GM19193 (cell line): ENCODE data around the gene KRTAP1-3.
"Not testable (repeated sequence)": the region's sequence is repeated elsewhere in the genome, so short reads cannot be mapped to it uniquely, and the experiment has no call there.

ENCODE experiments used
- POLR2A ChIP-seq: IDR thresholded peaks from 4 replicates; pipeline ENCODE4 v1.6.1; 2011; ENCODE audit not compliant: insufficient read depth, insufficient read length; ENCODE audit errors: extremely low read depth

Gene KRTAP1-3

DNA sequence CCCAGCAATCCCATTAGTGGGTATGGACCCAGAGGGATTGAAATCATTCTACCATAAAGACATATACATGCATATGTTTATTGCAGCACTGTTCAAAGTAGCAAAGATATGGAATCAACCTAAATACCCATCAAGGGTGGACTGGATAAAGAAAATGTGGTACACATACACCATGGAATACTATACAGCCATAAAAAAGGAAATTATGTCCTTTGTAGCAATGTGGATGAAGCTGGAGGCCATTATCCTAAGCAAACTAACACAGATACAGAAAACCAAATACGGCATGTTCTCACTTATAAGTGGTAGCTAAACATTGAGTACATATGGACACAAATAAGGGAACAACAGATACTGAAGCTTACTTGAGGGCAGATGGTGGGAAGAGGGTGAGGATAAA lies 22.9 kb upstream of the KRTAP1-3 start:
- TF ChIP-seq POLR2A: no peak

DNA sequence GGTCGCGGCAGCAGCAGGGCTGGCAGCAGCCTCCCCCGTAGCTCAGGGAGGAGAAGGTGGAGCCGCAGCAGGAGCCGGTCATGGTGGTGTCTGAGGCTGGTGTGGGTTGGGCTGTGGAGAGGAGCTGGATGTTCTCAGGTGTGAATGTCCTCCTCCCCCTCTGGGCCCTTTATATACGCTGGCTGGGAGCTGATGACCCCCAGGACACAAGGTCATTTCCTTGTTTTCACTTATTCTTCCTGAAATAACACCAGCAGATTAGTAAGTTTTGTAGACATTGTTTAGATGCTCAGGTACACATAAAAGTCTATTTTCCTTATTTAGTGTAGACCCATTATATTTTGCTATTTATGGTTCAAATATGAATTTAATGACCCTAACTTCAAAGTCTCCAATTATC lies 20.5 kb upstream of the KRTAP1-3 start, which contains the start of gene KRTAP2-2:
Gene KRTAP2-2 (minus strand): TSS at position 101 of the 400 bp plus-strand sequence. CDS start 19 bp downstream, at position 82.
- not testable (repeated sequence) for TF ChIP-seq POLR2A

- TF ChIP-seq POLR2A: no peak
Observed at GRCh38 chr17:41054025-41054424, 19.4 kb upstream of the KRTAP1-3 start.

DNA sequence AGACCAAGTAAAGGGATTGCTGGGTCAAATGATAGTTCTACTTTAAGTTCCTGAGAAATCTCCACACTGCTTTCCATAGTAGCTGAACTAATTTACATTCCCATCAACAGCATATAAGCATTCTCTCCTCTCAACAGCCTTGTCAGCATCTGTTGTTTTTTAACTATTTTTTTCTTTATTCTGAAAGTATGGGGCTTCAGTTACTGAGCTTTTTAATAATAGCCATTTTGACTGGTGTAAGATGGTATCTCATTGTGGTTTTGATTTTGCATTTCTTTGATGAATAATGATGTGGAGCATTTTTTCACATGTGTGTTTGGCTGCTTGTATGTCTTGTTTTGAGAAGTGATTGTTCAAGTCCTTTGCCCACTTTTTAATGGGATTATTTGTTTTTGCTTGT lies 17.9 kb upstream of the KRTAP1-3 start:
- TF ChIP-seq POLR2A: no peak

DNA sequence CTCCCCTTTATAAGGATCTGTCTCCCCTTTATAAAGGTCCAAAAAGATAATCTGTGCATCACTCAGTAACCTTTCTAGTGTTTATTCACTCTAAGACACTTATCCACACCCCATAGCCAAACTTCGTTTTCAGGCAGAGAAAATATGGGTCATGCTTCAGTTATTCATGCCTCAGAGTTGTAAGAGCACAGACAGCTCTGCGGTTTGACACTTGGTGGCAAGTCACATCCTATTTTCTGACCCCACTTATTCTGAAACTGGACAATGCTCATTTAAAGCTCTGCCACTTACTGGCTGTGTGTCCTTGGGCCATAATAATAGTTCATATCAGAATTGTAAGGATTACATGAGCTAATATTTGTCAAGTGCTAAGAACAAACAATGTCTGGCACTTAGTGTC lies 14.4 kb upstream of the KRTAP1-3 start:
- no peak for TF ChIP-seq POLR2A

GRCh38 chr17:41048441-41048840 lies 13.8 kb upstream of the KRTAP1-3 start:
- TF ChIP-seq POLR2A: no peak

- not testable (repeated sequence) for TF ChIP-seq POLR2A
Observed at GRCh38 chr17:41046735-41047465, 12.2 kb upstream of the KRTAP1-3 start, which contains the start of gene KRTAP2-1. Gene KRTAP2-1, minus strand, starts transcription at chr17:41047316. Its CDS starts 49 bp downstream, at chr17:41047267.

DNA sequence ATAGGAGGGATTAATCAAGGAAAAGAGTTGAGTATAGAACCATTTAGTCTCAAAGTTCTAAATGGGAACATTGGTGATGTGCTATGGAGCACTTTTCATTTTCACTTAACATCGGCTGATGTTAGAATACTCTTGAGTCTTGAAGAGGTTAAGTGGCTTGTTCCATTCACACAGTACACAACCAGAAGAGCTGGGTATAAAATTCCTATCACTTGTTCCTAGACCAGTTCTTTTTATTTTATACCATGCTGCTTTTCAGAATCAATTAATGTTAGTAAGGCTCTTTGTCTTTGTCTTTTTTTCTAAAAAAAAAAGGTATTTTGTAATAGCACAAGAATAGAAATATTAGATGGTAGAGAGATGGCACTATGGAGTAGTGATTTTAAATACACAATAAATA lies 8.3 kb upstream of the KRTAP1-3 start:
- no peak for TF ChIP-seq POLR2A

DNA sequence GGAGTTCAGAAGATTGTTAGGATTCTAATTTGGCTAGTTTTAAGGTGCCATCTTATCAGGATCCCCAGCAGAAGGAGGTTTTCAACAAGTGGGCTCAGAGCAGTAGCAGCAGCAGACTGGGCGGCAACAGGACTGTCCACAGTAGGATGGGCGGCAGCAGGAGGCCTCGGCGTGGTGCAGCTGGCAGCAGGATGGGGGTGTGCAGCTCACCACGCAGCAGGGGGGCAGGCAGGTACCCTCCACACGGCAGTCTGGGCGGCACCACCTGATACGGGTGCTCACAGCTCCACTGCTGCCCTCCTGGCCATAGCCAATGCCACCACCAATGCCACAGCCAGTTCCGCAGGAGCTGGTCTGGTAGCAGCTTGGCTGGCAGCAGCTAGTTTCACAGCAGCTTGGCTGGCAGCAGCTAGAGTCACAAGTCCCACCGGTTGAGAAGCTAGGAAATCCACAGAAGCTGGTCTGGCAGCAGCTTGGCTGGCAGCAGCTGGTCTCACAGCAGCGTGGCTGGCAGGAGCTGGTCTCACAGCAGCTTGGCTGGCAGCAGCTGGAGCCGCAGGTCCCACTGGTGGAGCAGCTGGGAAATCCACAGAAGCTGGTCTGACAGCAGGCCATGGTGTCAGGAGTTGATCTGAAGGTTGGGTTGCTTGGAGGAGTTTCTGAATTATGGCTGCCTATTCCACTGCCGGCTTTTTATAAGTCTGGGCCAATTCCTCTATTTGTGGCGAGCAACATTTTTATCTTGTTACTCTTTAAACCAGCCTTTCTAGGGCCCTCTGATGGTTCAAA lies 6.3 kb upstream of the KRTAP1-3 start, which contains the start of gene KRTAP1-1:
Gene KRTAP1-1 (minus strand): TSS at position 668 of the 789 bp plus-strand sequence. CDS start 53 bp downstream, at position 615.
- TF ChIP-seq POLR2A: not testable (repeated sequence)

DNA sequence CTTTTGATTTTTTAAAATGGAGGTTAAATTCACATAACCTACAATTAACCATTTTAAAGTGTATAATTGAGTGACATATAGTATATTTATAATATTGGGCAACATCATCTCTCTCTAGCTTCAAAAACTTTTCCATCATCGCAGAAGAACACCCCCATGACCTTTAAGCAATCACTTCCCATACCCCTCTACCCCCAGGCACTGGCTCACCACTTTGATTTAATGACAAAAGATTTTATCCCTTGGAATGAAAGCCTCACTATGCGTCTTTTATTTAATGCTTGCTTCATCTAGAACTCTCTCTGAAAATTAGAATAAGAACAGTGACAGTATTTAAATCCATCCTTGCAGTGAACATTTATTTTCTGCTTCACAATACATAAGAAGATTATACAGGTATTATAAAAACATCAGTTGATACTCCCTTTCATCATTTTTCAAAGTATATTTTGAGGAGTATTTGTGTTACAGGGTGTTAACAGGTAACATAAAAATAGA lies 3.2 kb upstream of the KRTAP1-3 start:
- no peak for TF ChIP-seq POLR2A

DNA sequence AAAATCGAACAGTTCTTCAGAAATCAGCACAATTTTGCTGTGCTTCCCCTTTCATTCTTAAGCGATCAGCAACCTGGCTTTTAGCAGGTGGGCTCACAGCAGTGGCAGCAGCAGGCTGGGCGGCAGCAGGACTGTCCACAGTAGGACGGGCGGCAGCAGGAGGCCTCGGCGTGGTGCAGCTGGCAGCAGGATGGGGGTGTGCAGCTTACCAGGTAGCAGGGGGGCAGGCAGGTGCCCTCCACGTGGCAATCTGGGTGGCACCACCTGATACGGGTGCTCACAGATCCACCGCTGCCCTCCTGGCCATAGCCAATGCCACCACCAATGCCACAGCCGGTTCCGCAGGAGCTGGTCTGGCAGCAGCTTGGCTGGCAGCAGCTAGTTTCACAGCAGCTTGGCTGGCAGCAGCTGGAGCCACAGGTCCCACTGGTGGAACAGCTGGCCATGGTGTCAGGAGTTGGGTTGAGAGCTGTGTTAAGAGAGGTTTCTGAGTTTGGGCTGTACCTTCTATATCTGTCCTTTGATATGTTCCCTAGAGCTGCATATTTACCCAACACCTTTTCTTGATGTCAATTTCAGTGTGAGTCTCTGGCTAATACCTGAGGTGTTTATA lies 4.9 kb downstream of the KRTAP1-3 start, which contains the start of gene KRTAP1-4:
Gene KRTAP1-4 (minus strand): TSS at position 563 of the 613 bp plus-strand sequence. CDS start 117 bp downstream, at position 446.
- TF ChIP-seq POLR2A: no peak

DNA sequence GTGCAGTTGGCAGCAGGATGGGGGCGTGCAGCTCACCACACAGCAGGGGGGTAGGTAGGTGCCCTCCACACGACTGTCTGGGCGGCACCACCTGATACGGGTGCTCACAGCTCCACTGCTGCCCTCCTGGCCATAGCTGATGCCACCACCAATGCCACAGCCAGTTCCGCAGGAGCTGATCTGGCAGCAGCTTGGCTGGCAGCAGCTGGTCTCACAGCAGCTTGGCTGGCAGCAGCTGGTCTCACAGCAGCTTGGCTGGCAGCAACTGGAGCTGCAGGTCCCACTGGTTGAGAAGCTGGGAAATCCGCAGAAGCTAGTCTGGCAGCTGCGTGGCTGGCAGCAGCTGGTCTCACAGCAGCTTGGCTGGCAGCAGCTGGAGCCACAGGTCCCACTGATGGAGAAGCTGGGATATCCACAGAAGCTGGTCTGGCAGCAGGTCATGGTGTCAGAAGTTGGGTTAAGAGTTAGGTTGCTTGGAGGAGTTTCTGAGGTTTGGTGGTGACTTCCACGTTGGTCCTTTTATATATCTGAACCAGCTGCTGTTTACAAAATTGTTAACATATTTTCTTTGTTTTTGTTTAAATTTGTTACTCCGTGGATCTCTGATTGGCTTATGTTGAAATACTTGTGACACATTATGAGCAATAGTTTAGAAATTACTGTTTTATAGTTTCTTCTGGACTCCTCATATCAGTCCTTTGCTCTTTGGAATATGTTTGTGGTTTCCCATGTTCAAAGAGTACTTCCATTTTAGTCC lies 7.8 kb downstream of the KRTAP1-3 start, which contains the start of gene KRTAP1-5:
Gene KRTAP1-5 (minus strand): TSS at position 494 of the 757 bp plus-strand sequence. CDS start 53 bp downstream, at position 441.
- no peak for TF ChIP-seq POLR2A

DNA sequence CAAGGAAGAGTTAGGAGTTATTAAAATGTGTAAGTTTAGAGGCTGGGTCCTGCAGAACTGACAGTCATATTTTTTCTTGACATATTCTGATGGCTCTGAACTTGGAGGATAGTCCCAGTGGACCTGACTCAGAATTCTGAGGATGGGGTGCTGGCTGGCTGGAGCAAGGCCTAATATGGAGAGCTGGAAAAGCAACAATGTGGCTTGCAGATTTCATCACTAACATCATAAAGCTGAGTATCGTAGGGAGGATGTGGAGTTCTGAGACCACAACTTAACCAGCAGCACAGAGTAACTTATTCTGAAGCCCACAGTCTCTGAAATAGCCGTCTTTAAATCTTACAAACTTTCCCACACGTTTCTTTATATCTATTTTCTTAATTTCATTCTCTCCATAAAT lies 10.0 kb downstream of the KRTAP1-3 start:
- TF ChIP-seq POLR2A: no peak

- TF ChIP-seq POLR2A: no peak
Observed at GRCh38 chr17:41020336-41020735, 14.3 kb downstream of the KRTAP1-3 start.
